Fibroblast of pulmonary artery (primary cell): ENCODE data around the gene UBALD1.

Experiments
- DNase-seq: peaks from one replicate; pipeline ENCODE4 v3.0.0-alpha.2; 2010; ENCODE audit warnings: low read depth
- H3K4me3 ChIP-seq: replicated peaks from 2 replicates; pipeline ENCODE4 v1.5.1; 2011; ENCODE audit warnings: low read depth, mild to moderate bottlenecking, control low read depth, low read length, moderate library complexity
- TF ChIP-seq, protein P1 (sequence below): IDR thresholded peaks from 2 replicates; pipeline ENCODE4 v1.5.1; 2011; ENCODE audit warnings: mild to moderate bottlenecking, control low read depth, low read length, inconsistent platforms; ENCODE audit errors: missing control alignments

Gene UBALD1

DNA sequence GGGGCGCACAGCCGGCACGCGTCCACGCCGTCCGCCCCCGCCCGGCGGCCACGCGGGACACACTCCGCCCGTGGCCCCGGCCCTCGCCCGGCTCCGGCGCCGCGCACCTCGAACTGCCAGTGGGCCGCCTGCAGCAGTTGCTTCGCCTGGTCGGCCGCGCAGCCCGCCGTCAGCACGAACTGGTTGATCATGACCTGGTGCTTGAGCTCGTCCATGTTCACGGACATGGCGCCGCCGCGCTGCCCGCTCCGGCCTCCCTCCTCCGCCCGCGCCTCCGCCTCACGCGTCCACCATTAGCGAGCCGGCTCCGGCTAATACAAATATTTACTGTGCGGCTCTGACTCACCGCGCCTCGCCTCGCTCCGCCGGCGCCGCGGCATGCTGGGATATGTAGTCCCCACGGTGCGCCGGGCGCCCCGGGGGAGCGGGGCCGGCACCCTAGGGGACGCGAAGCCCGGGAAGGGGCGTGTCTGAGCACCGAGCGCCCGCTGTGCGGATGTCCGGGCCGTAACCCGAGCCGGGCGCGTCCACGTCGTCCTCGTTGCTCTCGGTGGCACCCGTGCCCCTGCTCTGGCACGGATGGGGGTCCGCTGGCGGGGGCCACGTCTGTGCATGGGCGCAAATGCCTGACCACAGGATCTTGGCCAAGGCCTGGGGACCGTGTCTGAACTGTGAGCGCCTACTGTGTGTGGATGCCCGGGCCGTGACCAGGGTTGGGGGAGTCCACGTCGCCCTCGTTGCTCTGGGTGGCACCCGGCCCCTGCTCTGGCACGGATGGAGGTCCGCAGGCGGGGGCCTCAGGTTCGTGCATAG is at the start of gene UBALD1:
TSS of gene UBALD1 (minus strand) at position 318 of the 813 bp plus-strand sequence. CDS start at position 227, 91 bp downstream.
- peak within 1 kb of the TSS; percentile 73 for H3K4me3 ChIP-seq
- TF ChIP-seq, protein P1, sequence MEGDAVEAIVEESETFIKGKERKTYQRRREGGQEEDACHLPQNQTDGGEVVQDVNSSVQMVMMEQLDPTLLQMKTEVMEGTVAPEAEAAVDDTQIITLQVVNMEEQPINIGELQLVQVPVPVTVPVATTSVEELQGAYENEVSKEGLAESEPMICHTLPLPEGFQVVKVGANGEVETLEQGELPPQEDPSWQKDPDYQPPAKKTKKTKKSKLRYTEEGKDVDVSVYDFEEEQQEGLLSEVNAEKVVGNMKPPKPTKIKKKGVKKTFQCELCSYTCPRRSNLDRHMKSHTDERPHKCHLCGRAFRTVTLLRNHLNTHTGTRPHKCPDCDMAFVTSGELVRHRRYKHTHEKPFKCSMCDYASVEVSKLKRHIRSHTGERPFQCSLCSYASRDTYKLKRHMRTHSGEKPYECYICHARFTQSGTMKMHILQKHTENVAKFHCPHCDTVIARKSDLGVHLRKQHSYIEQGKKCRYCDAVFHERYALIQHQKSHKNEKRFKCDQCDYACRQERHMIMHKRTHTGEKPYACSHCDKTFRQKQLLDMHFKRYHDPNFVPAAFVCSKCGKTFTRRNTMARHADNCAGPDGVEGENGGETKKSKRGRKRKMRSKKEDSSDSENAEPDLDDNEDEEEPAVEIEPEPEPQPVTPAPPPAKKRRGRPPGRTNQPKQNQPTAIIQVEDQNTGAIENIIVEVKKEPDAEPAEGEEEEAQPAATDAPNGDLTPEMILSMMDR: no peak
- DNase-seq: peak; percentile 90

DNA sequence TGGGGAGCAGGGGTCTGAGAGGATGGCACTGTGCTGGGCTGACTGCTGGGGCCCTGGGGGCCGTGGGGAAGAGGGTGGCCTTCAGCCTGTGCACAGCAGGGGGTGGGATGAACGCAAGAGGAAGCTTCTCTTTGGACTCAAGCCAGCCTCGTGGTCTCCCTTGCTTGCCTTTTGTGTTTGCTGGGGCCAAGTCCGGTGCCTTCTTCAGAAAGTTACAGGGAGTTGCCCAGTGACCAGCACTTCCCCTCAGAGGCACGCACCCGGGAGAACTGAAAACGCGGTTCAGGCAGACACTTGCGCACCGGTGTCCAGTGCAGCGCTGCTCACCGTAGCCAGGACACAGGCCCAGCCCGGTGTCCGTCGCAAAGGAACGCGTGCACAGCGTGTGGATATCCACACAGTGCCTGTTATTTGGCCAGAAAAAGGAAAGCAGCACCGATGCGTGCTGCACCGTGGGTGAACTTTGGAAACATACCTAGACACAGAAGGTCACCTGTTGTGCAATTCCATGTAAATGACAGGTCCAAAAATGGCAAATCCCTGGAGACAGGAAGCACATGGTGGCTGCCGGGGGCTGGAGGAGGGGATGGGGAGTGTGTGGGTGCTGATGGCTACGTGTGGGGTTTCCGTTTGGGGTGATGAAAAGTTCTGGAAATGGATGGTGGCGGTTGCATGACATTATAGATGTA is 49.2 kb upstream of the UBALD1 start:
- TF ChIP-seq, protein P1: no peak
- H3K4me3 ChIP-seq: no peak overlapping the region
- peak; percentile 23 for DNase-seq

DNA sequence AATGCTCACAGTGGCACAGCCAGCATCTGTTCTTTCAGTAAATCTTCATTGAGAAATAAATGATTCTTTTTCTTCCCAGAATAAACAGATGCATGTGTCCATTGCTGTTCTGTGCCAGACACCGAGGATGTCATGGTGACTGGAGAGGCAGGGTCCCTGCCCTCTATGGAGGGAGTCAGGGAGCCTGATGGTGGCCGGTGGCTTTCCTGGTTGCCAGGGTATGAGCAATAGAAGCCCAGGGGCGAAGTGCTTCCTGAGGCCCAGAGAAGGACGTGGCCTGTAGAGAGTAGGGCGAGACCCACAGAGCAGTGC is 48.7 kb upstream of the UBALD1 start:
- no peak overlapping the region for H3K4me3 ChIP-seq
- no peak for DNase-seq
- TF ChIP-seq, protein P1: no peak

DNA sequence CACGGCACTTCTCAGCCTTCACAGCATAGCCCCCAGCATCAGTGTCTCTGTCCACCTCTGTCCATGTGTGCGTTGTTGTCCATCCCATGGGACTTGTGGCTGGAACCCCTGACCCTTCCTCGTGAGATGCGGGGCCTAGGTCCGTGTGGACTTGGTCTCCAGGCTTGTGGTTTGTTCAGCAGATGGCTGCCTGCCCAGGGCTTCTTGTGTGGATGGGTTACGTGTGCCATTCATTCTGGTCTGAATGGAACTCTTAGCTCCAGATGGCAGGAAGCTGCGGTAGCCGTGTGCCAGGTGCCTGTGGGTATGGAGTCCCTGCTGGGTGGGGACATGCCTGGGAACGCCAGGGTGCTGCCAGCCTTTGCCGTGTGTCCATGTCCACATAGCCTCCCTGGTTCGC is 47.0 kb upstream of the UBALD1 start:
- TF ChIP-seq, protein P1: no peak
- no peak for DNase-seq
- H3K4me3 ChIP-seq: no peak overlapping the region

DNA sequence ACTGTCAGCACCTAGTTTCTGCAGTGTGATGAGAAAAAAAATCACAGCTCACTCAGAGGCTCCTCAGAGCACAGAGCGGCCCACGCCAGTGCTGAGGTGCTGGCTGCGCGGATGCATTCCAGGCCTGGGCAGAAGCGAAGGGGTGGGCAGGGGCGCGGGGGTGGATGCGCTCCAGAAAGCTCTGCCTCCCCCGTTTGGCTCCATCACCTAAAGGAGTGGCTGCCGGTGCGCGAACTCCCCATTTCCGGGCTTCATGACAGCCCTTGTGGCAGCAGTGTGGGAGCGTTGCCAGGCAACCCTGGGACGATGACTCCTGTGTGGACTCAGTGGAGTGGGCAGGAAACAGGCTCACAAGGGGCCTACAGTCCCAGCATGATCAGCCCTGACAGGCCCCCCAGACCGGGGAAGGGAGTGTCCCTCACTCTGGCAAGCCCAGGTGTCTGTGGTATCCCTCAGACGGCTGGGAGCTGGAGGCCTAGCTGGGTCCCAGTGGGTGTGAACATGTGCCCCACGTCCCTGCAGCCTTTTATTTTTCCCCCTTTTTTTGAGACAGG is 45.8 kb upstream of the UBALD1 start:
- no peak overlapping the region for H3K4me3 ChIP-seq
- DNase-seq: peak; percentile 68
- TF ChIP-seq, protein P1: no peak

DNA sequence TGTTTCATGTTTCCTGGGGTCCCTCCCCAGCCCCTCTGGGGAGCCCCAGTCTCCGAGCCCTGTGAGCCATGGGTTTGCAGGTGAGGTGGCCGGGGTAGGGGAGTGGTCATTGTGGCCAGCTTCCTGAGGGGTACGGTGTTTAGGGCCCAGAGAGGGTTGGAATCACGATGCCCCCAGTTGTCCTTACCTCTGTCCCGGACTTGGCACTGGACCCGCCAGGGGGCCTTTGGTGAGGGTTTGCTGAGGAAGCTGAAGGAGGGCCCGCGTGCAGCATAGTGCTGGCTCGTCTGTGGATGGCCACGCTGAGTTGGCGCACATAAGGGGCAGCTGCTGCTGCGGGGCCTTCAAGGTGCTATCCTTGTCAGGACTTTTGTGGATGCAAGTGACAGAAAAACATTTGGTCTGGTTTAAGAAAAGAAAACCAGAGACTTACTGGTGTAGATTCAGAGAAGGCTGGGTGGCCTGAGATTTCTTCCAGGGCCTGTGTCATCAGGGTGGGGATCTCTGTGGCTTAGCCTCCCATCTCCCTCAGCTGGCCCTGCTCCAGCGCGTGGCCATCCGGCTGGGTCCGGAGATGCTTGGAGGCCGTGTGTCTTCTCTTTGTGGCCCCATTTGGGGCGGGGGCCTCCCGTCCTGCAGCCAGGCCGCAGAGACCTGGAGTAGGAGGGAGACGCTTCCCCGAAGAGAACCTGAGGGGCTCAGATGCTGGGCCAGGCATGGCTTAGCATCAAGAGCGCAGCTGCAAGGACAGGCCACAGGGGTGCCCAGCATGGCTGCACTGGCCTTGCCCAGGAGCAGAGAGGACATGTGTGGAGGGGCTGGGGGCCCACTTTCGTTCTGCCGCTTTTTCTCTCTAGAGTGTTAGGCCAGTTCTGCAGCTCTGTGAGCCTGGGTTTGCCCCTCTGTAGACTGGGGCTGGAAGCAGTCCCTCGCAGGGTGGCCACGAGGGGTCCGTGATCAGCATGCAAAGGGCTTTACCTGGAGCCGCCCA is 45.0 kb upstream of the UBALD1 start:
- TF ChIP-seq, protein P1: no peak
- H3K4me3 ChIP-seq: no peak overlapping the region
- no peak for DNase-seq
